Liver (tissue), 9 donors: ENCODE measurements around the gene ASH1L. TPM values are rescaled to one million over a fixed set of nuclear protein-coding genes. Genes with fewer than 3 reads are reported as not detected.
"Not testable (repeated sequence)": the region's sequence is repeated elsewhere in the genome, so short reads cannot be mapped to it uniquely, and the experiment has no call there.

Source experiments
- DNase-seq: peaks from one replicate; pipeline ENCODE4 v3.0.0-alpha.2; 2017; ENCODE audit warnings: low spot score
- H3K27ac ChIP-seq, 2 donors: one replicate each; pipeline ENCODE4 v1.7.0; 2013; ENCODE audit warnings: inconsistent platforms in 2 of 2, low read length in 2 of 2, control low read depth in 1 of 2, low read depth in 1 of 2, mild to moderate bottlenecking in 1 of 2
- H3K27me3 ChIP-seq, 4 donors: one replicate each; pipeline versions ENCODE4 v1.6.1 to v1.7.0; 2013; ENCODE audit warnings: low read length in 3 of 4, inconsistent platforms in 1 of 4, mild to moderate bottlenecking in 1 of 4, moderate library complexity in 1 of 4; ENCODE audit not compliant: control insufficient read depth in 4 of 4, insufficient read depth in 4 of 4
- H3K36me3 ChIP-seq, 4 donors: one replicate each; pipeline versions ENCODE4 v1.6.1 to v1.7.0; 2013; ENCODE audit warnings: low read length in 3 of 4, mild to moderate bottlenecking in 3 of 4, low read depth in 1 of 4, moderate library complexity in 1 of 4; ENCODE audit not compliant: control insufficient read depth in 4 of 4, insufficient read depth in 3 of 4
- H3K4me1 ChIP-seq, 4 donors: one replicate each; pipeline versions ENCODE4 v1.6.1 to v1.7.0; 2013; ENCODE audit warnings: low read length in 3 of 4, mild to moderate bottlenecking in 3 of 4, moderate library complexity in 1 of 4; ENCODE audit not compliant: control insufficient read depth in 4 of 4, insufficient read depth in 4 of 4
- H3K4me3 ChIP-seq, 3 donors: one replicate each; pipeline versions ENCODE4 v1.6.1 to v1.7.0; 2013; ENCODE audit warnings: low read length in 3 of 3, control low read depth in 1 of 3, low read depth in 1 of 3, mild to moderate bottlenecking in 1 of 3
- H3K9ac ChIP-seq, 2 donors: one replicate each; pipeline ENCODE4 v1.7.0; 2013; ENCODE audit warnings: low read length in 2 of 2, mild to moderate bottlenecking in 2 of 2, moderate library complexity in 2 of 2, control low read depth in 1 of 2, low read depth in 1 of 2
- H3K9me3 ChIP-seq, 4 donors: one replicate each; pipeline versions ENCODE4 v1.6.1 to v1.7.0; 2013; ENCODE audit warnings: low read length in 3 of 4; ENCODE audit not compliant: control insufficient read depth in 4 of 4
- EGR1 ChIP-seq, 2 donors: IDR thresholded peaks; 2 replicates each; pipeline ENCODE4 v1.6.1; 2016 to 2018; ENCODE audit warnings: antibody characterized with exemption in 2 of 2, low read depth in 2 of 2
- FOXA1 ChIP-seq: IDR thresholded peaks from 2 replicates; pipeline ENCODE4 v1.6.1; 2016; ENCODE audit warnings: antibody characterized with exemption
- GABPA ChIP-seq, 2 donors: IDR thresholded peaks in 1 of 2; conservative IDR thresholded peaks in 1 of 2; 2 replicates each; pipeline ENCODE4 v1.6.1; 2016; ENCODE audit warnings: antibody characterized with exemption in 2 of 2, mild to moderate bottlenecking in 1 of 2, moderate library complexity in 1 of 2
- HNF4A ChIP-seq, 2 donors: conservative IDR thresholded peaks; 2 replicates each; pipeline ENCODE4 v1.6.1; 2016; ENCODE audit warnings: antibody characterized with exemption in 2 of 2, mild to moderate bottlenecking in 2 of 2
- HNF4G ChIP-seq: IDR thresholded peaks from 2 replicates; pipeline ENCODE4 v1.6.1; 2016; ENCODE audit warnings: antibody characterized with exemption
- JUND ChIP-seq, 2 donors: IDR thresholded peaks; 2 replicates each; pipeline ENCODE4 v1.6.1; 2016; ENCODE audit warnings: antibody characterized with exemption in 2 of 2
- NR2F2 ChIP-seq: IDR thresholded peaks from 2 replicates; pipeline ENCODE4 v1.6.1; 2016; ENCODE audit warnings: antibody characterized with exemption
- RAD21 ChIP-seq, 2 donors: IDR thresholded peaks; 2 replicates each; pipeline ENCODE4 v1.6.1; 2016; ENCODE audit warnings: antibody characterized with exemption in 2 of 2, mild to moderate bottlenecking in 2 of 2
- REST ChIP-seq: IDR thresholded peaks from 2 replicates; pipeline ENCODE4 v1.6.1; 2016; ENCODE audit warnings: antibody characterized with exemption, mild to moderate bottlenecking
- RXRA ChIP-seq, 2 donors: IDR thresholded peaks; 2 replicates each; pipeline ENCODE4 v1.6.1; 2017 to 2018; ENCODE audit warnings: antibody characterized with exemption in 2 of 2, mild to moderate bottlenecking in 1 of 2
- SP1 ChIP-seq: IDR thresholded peaks from 2 replicates; pipeline ENCODE4 v1.6.1; 2018; ENCODE audit warnings: antibody characterized with exemption, mild to moderate bottlenecking
- TAF1 ChIP-seq: conservative IDR thresholded peaks from 2 replicates; pipeline ENCODE4 v1.6.1; 2016; ENCODE audit warnings: antibody characterized with exemption, mild to moderate bottlenecking
- YY1 ChIP-seq: IDR thresholded peaks from 2 replicates; pipeline ENCODE4 v1.6.1; 2016; ENCODE audit warnings: antibody characterized with exemption, mild to moderate bottlenecking
- WGBS: extraction: QIAGEN DNeasy Blood & Tissue Kit; methylation state at CpG from one replicate; pipeline ENCODE4 v1.1.7; 2013; 5-methylcytosine and 5-hydroxymethylcytosine counted together
- polyA plus RNA-seq, 2 donors: library from polyadenylated mRNA; stranded (reverse) in 1 of 2; unstranded in 1 of 2; fragments of 200-250 nt in 1 of 2; fragments of >200 nt in 1 of 2; fragmentation: Nextera tagmentation in 1 of 2; extraction: Ambion mirVana in 1 of 2; gene quantifications; one replicate each; pipeline versions ENCODE4 v1.2.1 to v1.2.3, GENCODE V29; 2013 to 2015
- total RNA-seq, 2 donors: library from RNA; depleted of rRNA; stranded (reverse); fragments of >200 nt; gene quantifications; one replicate each; pipeline ENCODE4 v1.2.3, GENCODE V29; 2014
- TF ChIP-seq, protein P1 (sequence below): IDR thresholded peaks from 2 replicates; pipeline ENCODE4 v1.6.1; 2016; ENCODE audit warnings: antibody characterized with exemption
- donor health status: healthy.
- donor health status: healthy.
- donor health status: healthy.
- donor health status: healthy.
- donor health status: healthy.

Gene ASH1L
- total and polyA plus RNA-seq, 4 donors = 3.9 to 30.3 (median 13.9) TPM

DNA sequence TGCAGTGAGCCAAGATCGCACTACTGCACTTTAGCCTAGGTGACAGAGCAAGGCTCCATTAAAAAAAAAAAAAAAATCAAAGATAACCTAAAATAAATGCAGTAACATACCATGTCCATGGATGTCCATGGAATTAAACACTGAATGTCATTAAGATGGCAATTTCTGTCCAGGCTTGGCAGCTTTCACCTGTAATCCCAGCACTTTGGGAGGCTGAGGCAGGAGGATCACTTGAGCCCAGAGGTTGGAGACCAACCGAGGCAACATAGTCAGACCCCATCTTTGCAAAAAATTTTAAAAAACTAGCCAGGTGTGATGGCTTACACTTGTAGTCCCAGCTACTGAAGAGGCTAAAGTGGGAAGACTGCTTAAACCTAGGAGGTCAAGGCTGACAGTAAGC is 141.8 kb downstream of the ASH1L start:
- no peak overlapping the region for H3K4me3 ChIP-seq
- no peaks in the 10 kb centered on the region for H3K27me3 ChIP-seq
- DNase-seq = no peak
- H3K9me3 ChIP-seq = no peaks in the 10 kb centered on the region
- no peak for TF ChIP-seq REST
- TF ChIP-seq HNF4A (conservative IDR thresholded peaks at IDR 0.05) = no peak
- no peak for TF ChIP-seq NR2F2
- no peak for TF ChIP-seq TAF1
- TF ChIP-seq, protein P1, sequence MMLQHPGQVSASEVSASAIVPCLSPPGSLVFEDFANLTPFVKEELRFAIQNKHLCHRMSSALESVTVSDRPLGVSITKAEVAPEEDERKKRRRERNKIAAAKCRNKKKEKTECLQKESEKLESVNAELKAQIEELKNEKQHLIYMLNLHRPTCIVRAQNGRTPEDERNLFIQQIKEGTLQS = no peak
- no peak for TF ChIP-seq JUND (IDR thresholded peaks at IDR 0.05)
- TF ChIP-seq EGR1 (IDR thresholded peaks at IDR 0.05; ENCODE audit: low read depth in 2 of 2) = no peak
- no peak for TF ChIP-seq SP1
- no peak for TF ChIP-seq HNF4G
- no peak for TF ChIP-seq RXRA (IDR thresholded peaks at IDR 0.05)
- no peak for TF ChIP-seq GABPA (IDR thresholded peaks at IDR 0.05 in 1 of 2, conservative IDR thresholded peaks at IDR 0.05 in 1 of 2)
- no peak for TF ChIP-seq RAD21 (IDR thresholded peaks at IDR 0.05)
- TF ChIP-seq YY1 = no peak
- no peak overlapping the region for H3K9ac ChIP-seq
- H3K36me3 ChIP-seq = peaks cover 0 to 1% (median under 1%) of the 10 kb centered on the region in 4 donors
- no peak overlapping the region for H3K27ac ChIP-seq
- 100% methylated on average over 2 of the region's 2 CpGs for WGBS
- no peaks in the 10 kb centered on the region for H3K4me1 ChIP-seq

DNA sequence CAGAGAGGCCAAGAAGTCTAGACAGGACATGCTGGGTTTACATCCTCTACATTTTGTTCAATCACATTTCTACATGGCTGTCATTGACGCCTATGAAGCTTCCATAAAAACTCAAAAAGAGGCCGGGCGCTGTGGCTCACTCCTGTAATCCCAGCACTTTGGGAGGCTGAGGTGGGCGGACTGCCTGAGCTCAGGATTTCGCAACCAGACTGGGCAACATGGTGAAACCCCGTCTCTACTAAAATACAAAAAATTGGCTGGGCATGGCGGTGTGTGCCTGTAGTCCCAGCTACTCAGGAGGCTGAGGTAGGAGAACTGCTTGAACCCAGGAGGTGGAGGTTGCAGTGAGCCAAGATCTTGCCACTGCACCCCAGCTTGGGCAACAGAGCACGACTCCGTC is 150.8 kb downstream of the ASH1L start:
- 89% methylated on average over 9 of the region's 9 CpGs for WGBS
- not testable (repeated sequence) for DNase-seq, H3K4me1 ChIP-seq, H3K27ac ChIP-seq, H3K9ac ChIP-seq, H3K4me3 ChIP-seq, H3K9me3 ChIP-seq, H3K27me3 ChIP-seq
- H3K36me3 ChIP-seq = peaks cover 0 to 25% (median 13%) of the 10 kb centered on the region in 4 donors

GRCh38 chr1:155410931-155411330 is 151.7 kb downstream of the ASH1L start:
- Histone ChIP-seq H3K9me3 (no peaks in the 10 kb centered on the region), H3K4me1 (no peaks in the 10 kb centered on the region), H3K9ac (no peak overlapping the region), H3K27me3 (no peaks in the 10 kb centered on the region), H3K4me3 (no peak overlapping the region), H3K36me3 (peaks cover 2 to 25% (median 13%) of the 10 kb centered on the region in 4 donors), H3K27ac (no peak overlapping the region)
- WGBS = 97% methylated on average over 1 of the region's 1 CpG
- no peak for DNase-seq
- TF ChIP-seq FOXA1 = no peak
- TF ChIP-seq, protein P1 = no peak
